ENCODE results near the gene VDAC2. TPM values are rescaled to one million over a fixed set of nuclear protein-coding genes. Genes with fewer than 3 reads are reported as not detected.

VDAC2 gene
- total RNA-seq, 1 donor from 2014 or later = 161 TPM

DNA sequence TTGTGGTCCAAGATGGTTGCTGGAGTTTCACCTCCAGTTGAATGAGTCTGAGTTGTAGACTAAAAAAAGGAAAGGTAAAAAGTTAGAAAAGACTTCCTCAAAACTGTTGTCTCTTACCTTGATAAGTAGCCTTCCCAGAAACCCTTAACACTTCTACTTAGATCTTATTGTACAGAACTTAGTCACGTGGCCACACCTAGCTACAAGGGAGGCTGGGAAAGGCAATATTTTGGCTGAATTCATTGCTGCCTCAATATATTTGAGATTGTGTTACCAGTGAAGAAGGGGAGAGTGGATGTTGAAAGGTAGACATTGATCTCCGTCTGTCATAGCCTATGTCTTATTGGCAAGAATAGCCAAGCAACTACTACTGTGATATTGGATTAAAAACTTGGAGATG, 35.5 kb upstream of the VDAC2 start:
- Mint-ChIP-seq H3K9me3 (ENCODE audit: low read depth) (no peaks in the 10 kb centered on the region), H3K4me3 (ENCODE audit: unreplicated experiment) (no peak overlapping the region), H3K27me3 (ENCODE audit: low read depth) (no peaks in the 10 kb centered on the region), H3K4me1 (ENCODE audit: low read depth) (peaks cover 13% of the 10 kb centered on the region), H3K36me3 (ENCODE audit: low read depth) (peaks cover 11% of the 10 kb centered on the region), H3K27ac (ENCODE audit: unreplicated experiment) (no peak overlapping the region)
- TF ChIP-seq, protein P1, sequence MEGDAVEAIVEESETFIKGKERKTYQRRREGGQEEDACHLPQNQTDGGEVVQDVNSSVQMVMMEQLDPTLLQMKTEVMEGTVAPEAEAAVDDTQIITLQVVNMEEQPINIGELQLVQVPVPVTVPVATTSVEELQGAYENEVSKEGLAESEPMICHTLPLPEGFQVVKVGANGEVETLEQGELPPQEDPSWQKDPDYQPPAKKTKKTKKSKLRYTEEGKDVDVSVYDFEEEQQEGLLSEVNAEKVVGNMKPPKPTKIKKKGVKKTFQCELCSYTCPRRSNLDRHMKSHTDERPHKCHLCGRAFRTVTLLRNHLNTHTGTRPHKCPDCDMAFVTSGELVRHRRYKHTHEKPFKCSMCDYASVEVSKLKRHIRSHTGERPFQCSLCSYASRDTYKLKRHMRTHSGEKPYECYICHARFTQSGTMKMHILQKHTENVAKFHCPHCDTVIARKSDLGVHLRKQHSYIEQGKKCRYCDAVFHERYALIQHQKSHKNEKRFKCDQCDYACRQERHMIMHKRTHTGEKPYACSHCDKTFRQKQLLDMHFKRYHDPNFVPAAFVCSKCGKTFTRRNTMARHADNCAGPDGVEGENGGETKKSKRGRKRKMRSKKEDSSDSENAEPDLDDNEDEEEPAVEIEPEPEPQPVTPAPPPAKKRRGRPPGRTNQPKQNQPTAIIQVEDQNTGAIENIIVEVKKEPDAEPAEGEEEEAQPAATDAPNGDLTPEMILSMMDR (IDR thresholded peaks at IDR 0.05) = no peak
- DNase-seq (ENCODE audit: low spot score) = no peak

DNA sequence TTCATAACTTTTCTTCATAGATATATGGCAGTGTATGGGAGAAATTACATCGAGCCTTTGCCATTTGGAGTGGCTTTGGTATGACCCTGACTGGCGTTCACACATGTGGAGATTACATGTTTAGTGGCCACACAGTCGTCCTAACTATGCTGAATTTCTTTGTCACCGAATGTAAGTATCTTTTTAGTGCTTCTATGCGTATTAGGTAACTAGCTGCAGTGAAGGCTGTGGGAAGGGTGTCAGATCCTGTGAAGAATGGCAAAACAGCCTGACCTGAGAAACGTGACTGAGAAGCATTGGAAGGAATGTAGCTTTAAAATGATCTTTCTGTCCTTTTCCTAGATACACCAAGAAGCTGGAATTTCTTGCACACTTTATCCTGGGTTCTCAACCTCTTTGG, 34.5 kb upstream of the VDAC2 start:
- H3K27me3 Mint-ChIP-seq (ENCODE audit: low read depth) = no peaks in the 10 kb centered on the region
- no peak overlapping the region for H3K4me3 Mint-ChIP-seq (ENCODE audit: unreplicated experiment)
- TF ChIP-seq, protein P1 (IDR thresholded peaks at IDR 0.05) = no peak
- H3K36me3 Mint-ChIP-seq (ENCODE audit: low read depth) = peaks cover 11% of the 10 kb centered on the region
- DNase-seq (ENCODE audit: low spot score) = no peak
- H3K9me3 Mint-ChIP-seq (ENCODE audit: low read depth) = no peaks in the 10 kb centered on the region
- H3K4me1 Mint-ChIP-seq (ENCODE audit: low read depth) = peaks cover 19% of the 10 kb centered on the region
- no peak overlapping the region for H3K27ac Mint-ChIP-seq (ENCODE audit: unreplicated experiment)

DNA sequence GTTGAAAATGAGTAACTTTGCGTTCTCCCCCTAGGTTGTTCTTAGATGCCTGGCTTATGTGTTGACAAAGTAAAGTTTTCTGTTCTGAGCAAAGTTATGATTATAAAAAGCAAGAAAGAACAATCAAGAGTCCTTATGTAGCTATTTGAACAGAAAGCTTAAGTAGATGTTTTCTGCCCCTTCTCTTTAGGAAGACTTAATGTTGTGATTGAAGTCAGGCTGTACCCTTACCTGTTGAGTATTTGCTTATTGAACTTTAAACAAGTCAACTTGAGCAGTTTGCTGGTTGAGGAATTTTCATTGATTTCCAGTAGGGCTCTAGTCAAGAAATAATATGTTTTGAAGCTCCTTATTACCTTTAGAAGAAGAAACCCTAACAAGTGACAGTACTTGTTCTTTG, 33.9 kb upstream of the VDAC2 start:
- Mint-ChIP-seq H3K27me3 (ENCODE audit: low read depth) (no peaks in the 10 kb centered on the region), H3K27ac (ENCODE audit: unreplicated experiment) (no peak overlapping the region), H3K9me3 (ENCODE audit: low read depth) (no peaks in the 10 kb centered on the region), H3K4me1 (ENCODE audit: low read depth) (peaks cover 24% of the 10 kb centered on the region), H3K36me3 (ENCODE audit: low read depth) (peaks cover 11% of the 10 kb centered on the region), H3K4me3 (ENCODE audit: unreplicated experiment) (no peak overlapping the region)
- DNase-seq (ENCODE audit: low spot score) = no peak
- TF ChIP-seq, protein P1 (IDR thresholded peaks at IDR 0.05) = no peak

DNA sequence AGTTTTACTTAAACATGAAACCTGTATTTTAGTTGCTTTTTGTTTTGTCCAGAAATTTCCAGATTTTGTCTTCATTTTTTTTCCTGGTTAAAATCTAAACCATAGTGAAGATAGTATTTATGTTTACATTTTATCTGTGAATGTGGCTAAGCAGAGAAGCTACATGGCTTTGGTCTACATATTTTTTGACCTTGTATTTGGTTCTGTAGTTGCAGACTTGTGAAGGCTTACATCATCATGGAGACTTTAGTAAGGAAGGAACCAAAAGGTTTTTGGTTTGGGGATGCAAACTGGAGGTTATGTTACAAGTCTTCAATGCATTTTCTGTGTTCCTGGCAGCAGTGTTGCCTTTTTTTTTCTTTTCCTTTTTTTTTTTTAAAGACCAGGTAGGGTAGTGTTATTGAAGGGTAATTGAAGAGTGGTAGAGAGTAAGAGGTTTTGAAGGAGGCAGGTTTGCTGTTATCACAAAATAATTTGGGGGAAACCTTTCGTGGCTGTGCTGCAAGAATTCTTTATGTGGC, 30.9 kb upstream of the VDAC2 start:
- DNase-seq (ENCODE audit: low spot score) = no peak
- Mint-ChIP-seq H3K36me3 (ENCODE audit: low read depth) (peaks cover 11% of the 10 kb centered on the region), H3K4me1 (ENCODE audit: low read depth) (peaks cover 24% of the 10 kb centered on the region), H3K27ac (ENCODE audit: unreplicated experiment) (peak overlapping the region; percentile 70), H3K27me3 (ENCODE audit: low read depth) (no peaks in the 10 kb centered on the region), H3K4me3 (ENCODE audit: unreplicated experiment) (no peak overlapping the region), H3K9me3 (ENCODE audit: low read depth) (no peaks in the 10 kb centered on the region)
- TF ChIP-seq, protein P1 (IDR thresholded peaks at IDR 0.05) = no peak

DNA sequence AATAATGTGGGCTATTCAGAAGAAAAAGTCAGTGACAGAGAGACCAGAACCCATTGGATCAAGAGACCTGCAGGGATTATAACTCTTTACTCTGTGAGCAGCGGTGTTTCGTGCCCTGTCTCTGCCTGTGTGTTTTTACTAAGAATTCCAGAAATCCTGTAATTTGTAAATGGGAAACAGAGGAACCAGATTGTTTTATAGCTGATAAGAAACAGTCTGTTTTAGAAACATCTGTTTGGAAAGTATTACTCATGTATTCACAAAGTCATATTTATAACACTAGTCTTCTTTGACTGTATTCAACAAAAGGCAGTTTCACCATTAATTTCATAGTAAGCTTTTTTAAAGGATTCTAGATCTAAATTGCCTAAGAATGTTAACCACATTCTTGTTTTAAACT, 30.0 kb upstream of the VDAC2 start:
- peaks cover 24% of the 10 kb centered on the region for H3K4me1 Mint-ChIP-seq (ENCODE audit: low read depth)
- H3K36me3 Mint-ChIP-seq (ENCODE audit: low read depth) = peaks cover 8% of the 10 kb centered on the region
- H3K27me3 Mint-ChIP-seq (ENCODE audit: low read depth) = no peaks in the 10 kb centered on the region
- TF ChIP-seq, protein P1 (IDR thresholded peaks at IDR 0.05) = no peak
- no peak overlapping the region for H3K4me3 Mint-ChIP-seq (ENCODE audit: unreplicated experiment)
- H3K9me3 Mint-ChIP-seq (ENCODE audit: low read depth) = no peaks in the 10 kb centered on the region
- no peak for DNase-seq (ENCODE audit: low spot score)
- H3K27ac Mint-ChIP-seq (ENCODE audit: unreplicated experiment) = peak overlapping the region; percentile 74
